Neural cell (in vitro differentiated cells): ENCODE data around the gene PIGO. TPM values are rescaled to one million over a fixed set of nuclear protein-coding genes. Genes with fewer than 3 reads are reported as not detected.

Experiments used
- H2AFZ ChIP-seq: fragments of 200-600, 300-800 bp; sonication (generic), shearing (Covaris generic); 2 replicates; pipeline ENCODE4 v1.6.0; 2014; ENCODE audit warnings: low read depth, mild to moderate bottlenecking, antibody characterized with exemption, low read length, moderate library complexity
- H3F3A ChIP-seq: fragments of 200-600 bp; shearing (Covaris generic); 2 replicates; pipeline ENCODE4 v1.6.1; 2016; ENCODE audit warnings: mild to moderate bottlenecking, moderate library complexity, mixed read lengths, antibody characterized with exemption, low read length; ENCODE audit not compliant: insufficient read depth, poor library complexity, severe bottlenecking
- H3K27ac ChIP-seq: fragments of 200-600, 300-800 bp; sonication (generic), shearing (Covaris generic); 2 replicates; pipeline ENCODE4 v1.5.1; 2014; ENCODE audit warnings: mild to moderate bottlenecking, low read length, moderate library complexity
- H3K27me3 ChIP-seq: fragments of 300-800, 200-600 bp; sonication (generic), shearing (Covaris generic); 2 replicates; pipeline ENCODE4 v1.6.0; 2014; ENCODE audit warnings: mild to moderate bottlenecking, low read depth, low read length, moderate library complexity; ENCODE audit not compliant: insufficient read depth
- H3K36me3 ChIP-seq: fragments of 300-800, 200-600 bp; sonication (generic), shearing (Covaris generic); 2 replicates; pipeline ENCODE4 v1.5.1; 2014; ENCODE audit warnings: mild to moderate bottlenecking, antibody characterized with exemption, low read length, moderate library complexity; ENCODE audit not compliant: insufficient read depth
- H3K4me2 ChIP-seq: fragments of 300-800, 200-600 bp; sonication (generic), shearing (Covaris generic); 2 replicates; pipeline ENCODE4 v1.6.0; 2014; ENCODE audit warnings: mild to moderate bottlenecking, low read length
- H3K4me3 ChIP-seq: fragments of 300-800, 200-600 bp; sonication (generic), shearing (Covaris generic); 2 replicates; pipeline ENCODE4 v1.5.1; 2014; ENCODE audit warnings: mild to moderate bottlenecking, low read length, moderate library complexity
- H3K79me2 ChIP-seq: fragments of 200-600 bp; shearing (Covaris generic); replicated peaks from 2 replicates; pipeline ENCODE4 v1.6.0; 2014; ENCODE audit warnings: mild to moderate bottlenecking, low read length, moderate library complexity; ENCODE audit not compliant: insufficient read depth
- H3K9ac ChIP-seq: fragments of 300-800, 200-600 bp; sonication (generic), shearing (Covaris generic); 2 replicates; pipeline ENCODE4 v1.6.1; 2016; ENCODE audit warnings: mild to moderate bottlenecking, low read length, mixed read lengths
- H3K9me2 ChIP-seq: fragments of 200-600 bp; shearing (Covaris generic); 2 replicates; pipeline ENCODE4 v1.6.1; 2016; ENCODE audit warnings: mild to moderate bottlenecking, low read length, mixed read lengths; ENCODE audit not compliant: insufficient read depth
- H3K9me3 ChIP-seq: fragments of 200-600, 300-800 bp; sonication (generic), shearing (Covaris generic); 2 replicates; pipeline ENCODE4 v1.6.1; 2016; ENCODE audit warnings: mild to moderate bottlenecking, mixed run types, low read length, moderate library complexity, mixed read lengths
- H4K20me1 ChIP-seq: fragments of 200-600 bp; shearing (Covaris generic); 2 replicates; pipeline ENCODE4 v1.6.1; 2016; ENCODE audit warnings: mild to moderate bottlenecking, mixed run types; ENCODE audit not compliant: insufficient read depth
- EP300 ChIP-seq: fragments of 450-650 bp; conservative IDR thresholded peaks from 2 replicates; pipeline ENCODE4 v1.6.1; 2014; ENCODE audit warnings: antibody characterized with exemption, mild to moderate bottlenecking, moderate library complexity; ENCODE audit not compliant: poor library complexity, severe bottlenecking
- EZH2 ChIP-seq: fragments of 200-600, 300-800 bp; shearing (Covaris generic), sonication (generic); IDR thresholded peaks from 2 replicates; pipeline ENCODE4 v1.6.1; 2014; ENCODE audit warnings: antibody characterized with exemption, low read length, borderline replicate concordance, mild to moderate bottlenecking; ENCODE audit not compliant: insufficient read depth, poor library complexity, severe bottlenecking
- MXI1 ChIP-seq: fragments of 450-650 bp; conservative IDR thresholded peaks from 2 replicates; pipeline ENCODE4 v1.6.1; 2014; ENCODE audit warnings: antibody characterized with exemption, mild to moderate bottlenecking; ENCODE audit not compliant: poor library complexity, severe bottlenecking
- POLR2AphosphoS5 ChIP-seq: IDR thresholded peaks from 2 replicates; pipeline ENCODE4 v1.6.1; 2012
- RAD21 ChIP-seq: fragments of 450-650 bp; conservative IDR thresholded peaks from 2 replicates; pipeline ENCODE4 v1.6.1; 2014; ENCODE audit warnings: antibody characterized with exemption, mild to moderate bottlenecking, moderate library complexity
- SMC3 ChIP-seq: fragments of 450-650 bp; conservative IDR thresholded peaks from 2 replicates; pipeline ENCODE4 v1.6.1; 2014; ENCODE audit warnings: antibody characterized with exemption, mild to moderate bottlenecking, moderate library complexity; ENCODE audit not compliant: poor library complexity
- TAF1 ChIP-seq: IDR thresholded peaks from 2 replicates; pipeline ENCODE4 v1.6.1; 2012; ENCODE audit warnings: low read depth
- polyA plus RNA-seq: library from polyadenylated mRNA; depleted of rRNA; stranded (reverse); fragments of >200 nt; gene quantifications from 2 replicates; pipeline ENCODE4 v1.2.3, GENCODE V29; 2014
- TF ChIP-seq, protein P1 (sequence below): IDR thresholded peaks from 2 replicates; pipeline ENCODE4 v1.6.1; 2012; ENCODE audit warnings: borderline replicate concordance
- TF ChIP-seq, protein P2 (sequence below): fragments of 450-650 bp; IDR thresholded peaks from 2 replicates; pipeline ENCODE4 v1.5.1; 2014; ENCODE audit warnings: antibody characterized with exemption, mild to moderate bottlenecking, moderate library complexity; ENCODE audit not compliant: poor library complexity, severe bottlenecking

The PIGO gene
- polyA plus RNA-seq, 1 donor from 2014 or later, result 8.5 TPM

DNA sequence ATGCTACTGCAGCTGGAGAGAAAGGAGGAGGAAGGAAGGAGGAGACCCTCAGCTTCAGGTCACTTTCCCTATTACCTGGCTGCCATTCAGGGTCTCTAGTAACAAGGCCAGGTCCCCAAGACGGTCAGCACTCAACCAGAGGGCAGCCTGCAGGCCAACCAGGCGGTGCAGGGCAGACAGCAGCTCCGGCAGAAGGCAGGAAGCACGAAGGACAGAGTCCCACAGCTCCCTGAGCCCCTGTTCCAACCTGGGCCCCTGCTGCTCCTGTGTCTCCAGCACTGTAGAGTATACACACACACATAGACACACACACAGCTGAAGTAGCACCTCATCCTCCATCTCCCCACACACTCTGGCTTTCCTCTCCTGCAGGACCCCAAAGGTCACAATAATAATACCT is 18.3 kb downstream of the PIGO start:
- Histone ChIP-seq H4K20me1 (no peaks in the 10 kb centered on the region), H3K79me2 (peaks cover 14% of the 10 kb centered on the region), H2AFZ (no peak overlapping the region), H3F3A (no peaks in the 10 kb centered on the region), H3K9me3 (no peaks in the 10 kb centered on the region), H3K9ac (no peak overlapping the region), H3K36me3 (no peaks in the 10 kb centered on the region), H3K4me3 (peak overlapping the region; percentile 93), H3K4me2 (no peak overlapping the region), H3K27me3 (no peaks in the 10 kb centered on the region), H3K27ac (no peak overlapping the region), H3K9me2 (no peaks in the 10 kb centered on the region)
- TF ChIP-seq EP300 (no peak), POLR2AphosphoS5 (peak; percentile 17)

DNA sequence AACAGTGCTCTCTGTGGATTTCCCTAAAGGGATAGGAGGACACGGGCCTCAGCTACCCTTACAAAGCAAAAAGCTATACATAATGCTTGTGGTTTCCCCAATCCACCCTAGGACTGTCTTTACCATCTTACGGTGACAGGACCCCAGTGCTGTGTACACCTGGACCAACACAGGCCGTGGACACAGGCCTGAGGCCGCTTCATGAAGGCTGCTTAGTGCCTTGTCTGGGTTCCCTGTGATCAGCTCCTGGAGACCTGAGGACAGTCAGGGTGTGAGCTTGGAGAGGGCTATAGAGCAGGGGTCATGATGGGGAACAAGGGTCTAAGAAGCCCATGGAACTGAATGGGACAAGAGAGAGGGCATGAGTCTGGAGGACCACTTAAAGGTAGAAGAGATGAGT is 19.5 kb downstream of the PIGO start:
- TF ChIP-seq, protein P1, sequence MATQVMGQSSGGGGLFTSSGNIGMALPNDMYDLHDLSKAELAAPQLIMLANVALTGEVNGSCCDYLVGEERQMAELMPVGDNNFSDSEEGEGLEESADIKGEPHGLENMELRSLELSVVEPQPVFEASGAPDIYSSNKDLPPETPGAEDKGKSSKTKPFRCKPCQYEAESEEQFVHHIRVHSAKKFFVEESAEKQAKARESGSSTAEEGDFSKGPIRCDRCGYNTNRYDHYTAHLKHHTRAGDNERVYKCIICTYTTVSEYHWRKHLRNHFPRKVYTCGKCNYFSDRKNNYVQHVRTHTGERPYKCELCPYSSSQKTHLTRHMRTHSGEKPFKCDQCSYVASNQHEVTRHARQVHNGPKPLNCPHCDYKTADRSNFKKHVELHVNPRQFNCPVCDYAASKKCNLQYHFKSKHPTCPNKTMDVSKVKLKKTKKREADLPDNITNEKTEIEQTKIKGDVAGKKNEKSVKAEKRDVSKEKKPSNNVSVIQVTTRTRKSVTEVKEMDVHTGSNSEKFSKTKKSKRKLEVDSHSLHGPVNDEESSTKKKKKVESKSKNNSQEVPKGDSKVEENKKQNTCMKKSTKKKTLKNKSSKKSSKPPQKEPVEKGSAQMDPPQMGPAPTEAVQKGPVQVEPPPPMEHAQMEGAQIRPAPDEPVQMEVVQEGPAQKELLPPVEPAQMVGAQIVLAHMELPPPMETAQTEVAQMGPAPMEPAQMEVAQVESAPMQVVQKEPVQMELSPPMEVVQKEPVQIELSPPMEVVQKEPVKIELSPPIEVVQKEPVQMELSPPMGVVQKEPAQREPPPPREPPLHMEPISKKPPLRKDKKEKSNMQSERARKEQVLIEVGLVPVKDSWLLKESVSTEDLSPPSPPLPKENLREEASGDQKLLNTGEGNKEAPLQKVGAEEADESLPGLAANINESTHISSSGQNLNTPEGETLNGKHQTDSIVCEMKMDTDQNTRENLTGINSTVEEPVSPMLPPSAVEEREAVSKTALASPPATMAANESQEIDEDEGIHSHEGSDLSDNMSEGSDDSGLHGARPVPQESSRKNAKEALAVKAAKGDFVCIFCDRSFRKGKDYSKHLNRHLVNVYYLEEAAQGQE, result no peak
- no peak for TF ChIP-seq POLR2AphosphoS5
- TF ChIP-seq, protein P2, sequence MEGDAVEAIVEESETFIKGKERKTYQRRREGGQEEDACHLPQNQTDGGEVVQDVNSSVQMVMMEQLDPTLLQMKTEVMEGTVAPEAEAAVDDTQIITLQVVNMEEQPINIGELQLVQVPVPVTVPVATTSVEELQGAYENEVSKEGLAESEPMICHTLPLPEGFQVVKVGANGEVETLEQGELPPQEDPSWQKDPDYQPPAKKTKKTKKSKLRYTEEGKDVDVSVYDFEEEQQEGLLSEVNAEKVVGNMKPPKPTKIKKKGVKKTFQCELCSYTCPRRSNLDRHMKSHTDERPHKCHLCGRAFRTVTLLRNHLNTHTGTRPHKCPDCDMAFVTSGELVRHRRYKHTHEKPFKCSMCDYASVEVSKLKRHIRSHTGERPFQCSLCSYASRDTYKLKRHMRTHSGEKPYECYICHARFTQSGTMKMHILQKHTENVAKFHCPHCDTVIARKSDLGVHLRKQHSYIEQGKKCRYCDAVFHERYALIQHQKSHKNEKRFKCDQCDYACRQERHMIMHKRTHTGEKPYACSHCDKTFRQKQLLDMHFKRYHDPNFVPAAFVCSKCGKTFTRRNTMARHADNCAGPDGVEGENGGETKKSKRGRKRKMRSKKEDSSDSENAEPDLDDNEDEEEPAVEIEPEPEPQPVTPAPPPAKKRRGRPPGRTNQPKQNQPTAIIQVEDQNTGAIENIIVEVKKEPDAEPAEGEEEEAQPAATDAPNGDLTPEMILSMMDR, result no peak
- TF ChIP-seq MXI1, result no peak
- TF ChIP-seq RAD21, result no peak
- no peak for TF ChIP-seq TAF1
- TF ChIP-seq SMC3, result no peak
- no peak for TF ChIP-seq EZH2
- TF ChIP-seq EP300, result no peak
- Histone ChIP-seq H3K27me3 (no peaks in the 10 kb centered on the region), H3K27ac (no peak overlapping the region), H3K79me2 (peaks cover 14% of the 10 kb centered on the region), H3K9me2 (no peaks in the 10 kb centered on the region), H3K36me3 (no peaks in the 10 kb centered on the region), H3F3A (no peaks in the 10 kb centered on the region), H3K4me2 (no peak overlapping the region), H3K4me3 (no peak overlapping the region), H2AFZ (no peak overlapping the region), H4K20me1 (no peaks in the 10 kb centered on the region), H3K9ac (no peak overlapping the region), H3K9me3 (no peaks in the 10 kb centered on the region)

DNA sequence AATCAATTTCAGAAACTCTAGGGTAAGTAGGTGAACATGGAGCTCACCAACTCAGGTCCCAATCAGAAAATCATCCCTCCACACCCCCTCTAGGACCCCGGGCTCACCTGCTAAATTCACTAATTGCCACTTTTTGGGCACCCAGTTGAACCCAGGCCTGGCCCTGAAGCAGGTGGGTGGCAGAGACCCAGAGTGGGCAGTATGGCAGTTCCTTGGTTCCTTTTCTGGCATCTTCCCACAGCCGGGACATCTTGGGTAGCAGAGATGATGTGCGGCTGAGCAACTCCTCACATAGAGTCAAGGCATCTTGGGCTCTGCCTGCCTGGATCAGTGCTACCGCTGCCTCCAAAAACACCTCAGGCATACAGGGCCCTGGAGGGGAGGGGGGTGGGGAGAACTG is 21.0 kb downstream of the PIGO start:
- Histone ChIP-seq H3K9me3 (no peaks in the 10 kb centered on the region), H3K4me3 (no peak overlapping the region), H3K9me2 (no peaks in the 10 kb centered on the region), H3F3A (no peaks in the 10 kb centered on the region), H2AFZ (no peak overlapping the region), H3K36me3 (no peaks in the 10 kb centered on the region), H3K79me2 (peaks cover 29% of the 10 kb centered on the region), H4K20me1 (peaks cover 14% of the 10 kb centered on the region), H3K4me2 (no peak overlapping the region), H3K27me3 (no peaks in the 10 kb centered on the region), H3K9ac (no peak overlapping the region), H3K27ac (no peak overlapping the region)
- TF ChIP-seq EZH2 (no peak), TAF1 (no peak), RAD21 (no peak), EP300 (no peak), POLR2AphosphoS5 (no peak), SMC3 (no peak), MXI1 (no peak)
- TF ChIP-seq, protein P2, result no peak
- TF ChIP-seq, protein P1, result no peak
